Measurements from ENCODE around the gene RNASE4. TPM values are rescaled to one million over a fixed set of nuclear protein-coding genes. Genes with fewer than 3 reads are reported as not detected.

The RNASE4 gene
- total RNA-seq, 2 donors from 2014 or later: 0.73 to 1.6 TPM

GRCh38 chr14:20675669-20676068 is 8.7 kb upstream of the RNASE4 start:
- Histone ChIP-seq H3K27ac (ENCODE audit: low read depth, low read length) (no peak overlapping the region), H3K27me3 (ENCODE audit: control insufficient read depth, insufficient read depth, low read length, poor library complexity, severe bottlenecking) (no peaks in the 10 kb centered on the region), H3K4me3 (ENCODE audit: low read length) (no peak overlapping the region), H3K9ac (ENCODE audit: extremely low read depth, low read length, poor library complexity, severe bottlenecking) (no peak overlapping the region), H3K9me3 (ENCODE audit: control insufficient read depth, low read length) (no peaks in the 10 kb centered on the region), H3K36me3 (ENCODE audit: control insufficient read depth, insufficient read depth, low read length) (no peaks in the 10 kb centered on the region), H3K4me1 (ENCODE audit: control insufficient read depth, insufficient read depth, low read length) (peaks cover 3% of the 10 kb centered on the region)
- H3K27ac Mint-ChIP-seq: no peak overlapping the region
- H3K36me3 Mint-ChIP-seq (ENCODE audit: low read depth): no peaks in the 10 kb centered on the region
- no peak overlapping the region for H3K4me3 Mint-ChIP-seq
- no peak for DNase-seq
- WGBS, 2 experiments (ENCODE audit: insufficient coverage in 1 of 2, insufficient read length in 1 of 2): 83 to 93% methylated on average over 1 to 2 of the region's 2 CpGs
- no peak for TF ChIP-seq CTCF (conservative IDR thresholded peaks at IDR 0.05)
- peaks cover 12% of the 10 kb centered on the region for H3K4me1 Mint-ChIP-seq
- no peaks in the 10 kb centered on the region for H3K9me3 Mint-ChIP-seq
- H3K27me3 Mint-ChIP-seq (ENCODE audit: insufficient read depth): peaks cover 2% of the 10 kb centered on the region

GRCh38 chr14:20676072-20676471 is 8.3 kb upstream of the RNASE4 start:
- no peaks in the 10 kb centered on the region for H3K9me3 Mint-ChIP-seq
- H3K27me3 ChIP-seq (ENCODE audit: control insufficient read depth, insufficient read depth, low read length, poor library complexity, severe bottlenecking): no peaks in the 10 kb centered on the region
- peaks cover 2% of the 10 kb centered on the region for H3K27me3 Mint-ChIP-seq (ENCODE audit: insufficient read depth)
- H3K4me3 Mint-ChIP-seq: no peak overlapping the region
- no peak overlapping the region for H3K27ac Mint-ChIP-seq
- 90 to 100% methylated on average over 2 of the region's 2 CpGs for WGBS, 2 experiments (ENCODE audit: insufficient coverage in 1 of 2, insufficient read length in 1 of 2)
- peak; percentile 28 for DNase-seq
- peaks cover 4% of the 10 kb centered on the region for H3K4me1 ChIP-seq (ENCODE audit: control insufficient read depth, insufficient read depth, low read length)
- H3K36me3 Mint-ChIP-seq (ENCODE audit: low read depth): no peaks in the 10 kb centered on the region
- H3K27ac ChIP-seq (ENCODE audit: low read depth, low read length): no peak overlapping the region
- peaks cover 16% of the 10 kb centered on the region for H3K4me1 Mint-ChIP-seq
- TF ChIP-seq CTCF (conservative IDR thresholded peaks at IDR 0.05): no peak
- no peaks in the 10 kb centered on the region for H3K36me3 ChIP-seq (ENCODE audit: control insufficient read depth, insufficient read depth, low read length)
- no peaks in the 10 kb centered on the region for H3K9me3 ChIP-seq (ENCODE audit: control insufficient read depth, low read length)
- no peak overlapping the region for H3K4me3 ChIP-seq (ENCODE audit: low read length)
- no peak overlapping the region for H3K9ac ChIP-seq (ENCODE audit: extremely low read depth, low read length, poor library complexity, severe bottlenecking)

- TF ChIP-seq CTCF (conservative IDR thresholded peaks at IDR 0.05): no peak
- DNase-seq: peak; percentile 77
- peaks cover 2% of the 10 kb centered on the region for H3K27me3 Mint-ChIP-seq (ENCODE audit: insufficient read depth)
- Histone ChIP-seq H3K27ac (ENCODE audit: low read depth, low read length) (no peak overlapping the region), H3K9me3 (ENCODE audit: control insufficient read depth, low read length) (no peaks in the 10 kb centered on the region), H3K4me3 (ENCODE audit: low read length) (peak overlapping the region; percentile 98), H3K36me3 (ENCODE audit: control insufficient read depth, insufficient read depth, low read length) (no peaks in the 10 kb centered on the region), H3K9ac (ENCODE audit: extremely low read depth, low read length, poor library complexity, severe bottlenecking) (no peak overlapping the region), H3K4me1 (ENCODE audit: control insufficient read depth, insufficient read depth, low read length) (peaks cover 4% of the 10 kb centered on the region), H3K27me3 (ENCODE audit: control insufficient read depth, insufficient read depth, low read length, poor library complexity, severe bottlenecking) (no peaks in the 10 kb centered on the region)
- no peak overlapping the region for H3K27ac Mint-ChIP-seq
- H3K36me3 Mint-ChIP-seq (ENCODE audit: low read depth): no peaks in the 10 kb centered on the region
- WGBS, 2 experiments (ENCODE audit: insufficient coverage in 1 of 2, insufficient read length in 1 of 2): 88% methylated on average over 1 of the region's 1 CpG; no CpG with 5 or more reads in 1 of the 2 experiments
- H3K9me3 Mint-ChIP-seq: no peaks in the 10 kb centered on the region
- no peak overlapping the region for H3K4me3 Mint-ChIP-seq
- H3K4me1 Mint-ChIP-seq: peaks cover 10% of the 10 kb centered on the region
Observed at GRCh38 chr14:20679907-20680306, 4.5 kb upstream of the RNASE4 start.
